IMR-90 (cell line): ENCODE results near the gene MTOR.

Experiments
- BHLHE40 ChIP-seq: fragments of 150-350 bp; IDR thresholded peaks from 2 replicates; pipeline ENCODE4 v1.6.1; 2016; ENCODE audit warnings: mild to moderate bottlenecking, low read depth, low read length
- CEBPB ChIP-seq: IDR thresholded peaks from 2 replicates; pipeline ENCODE4 v1.6.1; 2012; ENCODE audit warnings: low read depth, low read length, improper control_type of control experiment
- CTCF ChIP-seq: conservative IDR thresholded peaks from 2 replicates; pipeline ENCODE4 v1.5.1; 2012; ENCODE audit warnings: mild to moderate bottlenecking, low read depth, low read length, improper control_type of control experiment
- FOS ChIP-seq: fragments of 150-350 bp; IDR thresholded peaks from 2 replicates; pipeline ENCODE4 v1.6.1; 2016; ENCODE audit warnings: low read depth, low read length
- MAFK ChIP-seq: IDR thresholded peaks from 2 replicates; pipeline ENCODE4 v1.6.1; 2012; ENCODE audit warnings: low read depth, low read length, improper control_type of control experiment
- MAZ ChIP-seq: IDR thresholded peaks from 2 replicates; pipeline ENCODE4 v1.6.1; 2012; ENCODE audit warnings: low read depth, mild to moderate bottlenecking, low read length, improper control_type of control experiment, moderate library complexity, borderline replicate concordance
- NFE2L2 ChIP-seq: fragments of 150-350 bp; IDR thresholded peaks from 2 replicates; pipeline ENCODE4 v1.6.1; 2016; ENCODE audit warnings: low read depth, mild to moderate bottlenecking, low read length
- POLR2A ChIP-seq: IDR thresholded peaks from 2 replicates; pipeline ENCODE4 v1.6.1; 2012; ENCODE audit warnings: mild to moderate bottlenecking, low read depth, low read length
- RAD21 ChIP-seq: IDR thresholded peaks from 2 replicates; pipeline ENCODE4 v1.6.1; 2012; ENCODE audit warnings: low read length, improper control_type of control experiment
- RCOR1 ChIP-seq: IDR thresholded peaks from 2 replicates; pipeline ENCODE4 v1.6.1; 2012; ENCODE audit warnings: mild to moderate bottlenecking, low read length, improper control_type of control experiment; ENCODE audit not compliant: insufficient replicate concordance
- RFX5 ChIP-seq: IDR thresholded peaks from 2 replicates; pipeline ENCODE4 v1.8.0; 2012; ENCODE audit warnings: low read depth, mild to moderate bottlenecking, low read length, moderate library complexity
- USF2 ChIP-seq: fragments of 150-350 bp; IDR thresholded peaks from 2 replicates; pipeline ENCODE4 v1.6.1; 2017; ENCODE audit warnings: mild to moderate bottlenecking, antibody characterized with exemption, low read length, low read depth

- TF ChIP-seq POLR2A (no peak), CTCF (no peak), MAFK (no peak), NFE2L2 (no peak), BHLHE40 (no peak), MAZ (no peak), RCOR1 (no peak), RFX5 (no peak), CEBPB (no peak), FOS (no peak), USF2 (no peak), RAD21 (no peak)
Observed at GRCh38 chr1:11279152-11279551, 16.8 kb upstream of the MTOR start.
